MG63 (cell line): ENCODE results near the gene APBB1IP. TPM values are rescaled to one million over a fixed set of nuclear protein-coding genes. Genes with fewer than 3 reads are reported as not detected.
"Not testable (repeated sequence)": the region's sequence is repeated elsewhere in the genome, so short reads cannot be mapped to it uniquely, and the experiment has no call there.

ENCODE experiments used
- DNase-seq: peaks from one replicate; pipeline ENCODE4 v3.0.0-alpha.2; 2020
- H3K27me3 ChIP-seq: fragments of 250-450 bp; sonication (Bioruptor Pico); 2 replicates; pipeline ENCODE4 v1.5.1; 2020; ENCODE audit warnings: mild to moderate bottlenecking, moderate library complexity
- H3K36me3 ChIP-seq: fragments of 250-450 bp; sonication (Bioruptor Pico); 2 replicates; pipeline ENCODE4 v1.5.1; 2020; ENCODE audit warnings: mild to moderate bottlenecking, moderate library complexity
- H3K4me3 ChIP-seq: fragments of 250-450 bp; sonication (Bioruptor Pico); 2 replicates; pipeline ENCODE4 v1.5.1; 2020; ENCODE audit warnings: mild to moderate bottlenecking, moderate library complexity
- H3K9me3 ChIP-seq: fragments of 250-450 bp; sonication (Bioruptor Pico); 2 replicates; pipeline ENCODE4 v1.5.1; 2020; ENCODE audit warnings: mild to moderate bottlenecking, moderate library complexity
- total RNA-seq: library from RNA; depleted of rRNA; stranded (reverse); fragments of >200 nt; shearing (Covaris generic); gene quantifications from 2 replicates; pipeline ENCODE4 v1.2.3, GENCODE V29; 2014; ENCODE audit warnings: low replicate concordance

APBB1IP gene
- total RNA-seq, 1 experiment from 2014 or later, result not detected

- Histone ChIP-seq H3K4me3 (no peak overlapping the region), H3K27me3 (no peaks in the 10 kb centered on the region), H3K9me3 (no peaks in the 10 kb centered on the region), H3K36me3 (no peaks in the 10 kb centered on the region)
- DNase-seq, result no peak
Observed at GRCh38 chr10:26555719-26556368, 117.7 kb downstream of the APBB1IP start.

- H3K9me3 ChIP-seq, result no peaks in the 10 kb centered on the region
- no peaks in the 10 kb centered on the region for H3K27me3 ChIP-seq
- H3K36me3 ChIP-seq, result no peaks in the 10 kb centered on the region
- H3K4me3 ChIP-seq, result no peak overlapping the region
- no peak for DNase-seq
Observed at GRCh38 chr10:26556748-26557640, 118.9 kb downstream of the APBB1IP start.

- H3K9me3 ChIP-seq, result no peaks in the 10 kb centered on the region
- H3K36me3 ChIP-seq, result no peaks in the 10 kb centered on the region
- H3K4me3 ChIP-seq, result no peak overlapping the region
- no peak for DNase-seq
- no peaks in the 10 kb centered on the region for H3K27me3 ChIP-seq
Observed at GRCh38 chr10:26557641-26558014, 119.5 kb downstream of the APBB1IP start.

GRCh38 chr10:26566525-26567350 lies 128.6 kb downstream of the APBB1IP start:
- no peak overlapping the region; the same call in 1 of the 2 replicates for H3K4me3 ChIP-seq
- peak; percentile 10 for DNase-seq
- no peaks in the 10 kb centered on the region for H3K9me3 ChIP-seq
- H3K36me3 ChIP-seq, result no peaks in the 10 kb centered on the region
- peaks cover 18% of the 10 kb centered on the region for H3K27me3 ChIP-seq

- no peak overlapping the region for H3K4me3 ChIP-seq
- no peaks in the 10 kb centered on the region for H3K9me3 ChIP-seq
- H3K36me3 ChIP-seq, result no peaks in the 10 kb centered on the region
- no peak for DNase-seq
- H3K27me3 ChIP-seq, result peaks cover 18% of the 10 kb centered on the region
Observed at GRCh38 chr10:26567351-26567721, 129.2 kb downstream of the APBB1IP start.

GRCh38 chr10:26571655-26572054 lies 133.5 kb downstream of the APBB1IP start:
- no peaks in the 10 kb centered on the region for H3K36me3 ChIP-seq
- peaks cover 6% of the 10 kb centered on the region for H3K27me3 ChIP-seq
- no peak overlapping the region for H3K4me3 ChIP-seq
- H3K9me3 ChIP-seq, result no peaks in the 10 kb centered on the region
- no peak for DNase-seq

GRCh38 chr10:26573674-26574073 lies 135.5 kb downstream of the APBB1IP start:
- no peaks in the 10 kb centered on the region for H3K9me3 ChIP-seq
- DNase-seq, result no peak
- no peaks in the 10 kb centered on the region for H3K36me3 ChIP-seq
- H3K4me3 ChIP-seq, result no peak overlapping the region
- H3K27me3 ChIP-seq, result no peaks in the 10 kb centered on the region

- Histone ChIP-seq H3K27me3 (no peaks in the 10 kb centered on the region), H3K4me3 (no peak overlapping the region), H3K9me3 (no peaks in the 10 kb centered on the region), H3K36me3 (no peaks in the 10 kb centered on the region)
- DNase-seq, result no peak
Observed at GRCh38 chr10:26574783-26575182, 136.6 kb downstream of the APBB1IP start.

- H3K4me3 ChIP-seq, H3K36me3 ChIP-seq, H3K9me3 ChIP-seq, H3K27me3 ChIP-seq, DNase-seq: not testable (repeated sequence)
Observed at GRCh38 chr10:26578371-26578770, 140.2 kb downstream of the APBB1IP start.

- DNase-seq, result no peak
- H3K4me3 ChIP-seq, result no peak overlapping the region
- H3K9me3 ChIP-seq, result no peaks in the 10 kb centered on the region
- no peaks in the 10 kb centered on the region for H3K27me3 ChIP-seq
- H3K36me3 ChIP-seq, result no peaks in the 10 kb centered on the region
Observed at GRCh38 chr10:26579256-26580063, 141.3 kb downstream of the APBB1IP start.

GRCh38 chr10:26586211-26586610 lies 148.1 kb downstream of the APBB1IP start:
- no peak for DNase-seq
- Histone ChIP-seq H3K4me3 (no peak overlapping the region), H3K9me3 (no peaks in the 10 kb centered on the region), H3K27me3 (no peaks in the 10 kb centered on the region), H3K36me3 (no peaks in the 10 kb centered on the region)

GRCh38 chr10:26588611-26589010 lies 150.5 kb downstream of the APBB1IP start:
- Histone ChIP-seq H3K9me3 (no peaks in the 10 kb centered on the region), H3K4me3 (no peak overlapping the region)
- no peak for DNase-seq

GRCh38 chr10:26589813-26590212 lies 151.7 kb downstream of the APBB1IP start:
- H3K4me3 ChIP-seq, H3K36me3 ChIP-seq, DNase-seq, H3K27me3 ChIP-seq, H3K9me3 ChIP-seq: not testable (repeated sequence)

More at GRCh38 chr10:26588611-26589010, 150.5 kb downstream of the APBB1IP start:
- Histone ChIP-seq H3K27me3 (no peaks in the 10 kb centered on the region), H3K36me3 (no peaks in the 10 kb centered on the region)

GRCh38 chr10:26593896-26594295 lies 155.8 kb downstream of the APBB1IP start:
- no peaks in the 10 kb centered on the region for H3K36me3 ChIP-seq
- DNase-seq, result no peak
- no peak overlapping the region for H3K4me3 ChIP-seq

GRCh38 chr10:26603283-26603682 lies 165.1 kb downstream of the APBB1IP start:
- not testable (repeated sequence) for H3K9me3 ChIP-seq, H3K27me3 ChIP-seq, H3K4me3 ChIP-seq, H3K36me3 ChIP-seq
- peak; percentile 68 for DNase-seq

More at GRCh38 chr10:26593896-26594295, 155.8 kb downstream of the APBB1IP start:
- no peaks in the 10 kb centered on the region for H3K9me3 ChIP-seq
- H3K27me3 ChIP-seq, result no peaks in the 10 kb centered on the region; the same call in 1 of the 2 replicates

GRCh38 chr10:26604320-26605093 lies 166.4 kb downstream of the APBB1IP start:
- not testable (repeated sequence) for H3K4me3 ChIP-seq

More at GRCh38 chr10:26604320-26605093, 166.4 kb downstream of the APBB1IP start:
- not testable (repeated sequence) for DNase-seq, H3K36me3 ChIP-seq, H3K9me3 ChIP-seq, H3K27me3 ChIP-seq
